HG02938 (cell line): Measurements from ENCODE around the gene ACTR3.

ENCODE experiments used
- ATAC-seq: cut with Tn5 transposase; IDR thresholded peaks from one replicate; pipeline ENCODE4 v1.9.1; 2021; ENCODE audit warnings: mild to moderate bottlenecking, moderate library complexity; ENCODE audit not compliant: unreplicated experiment

The ACTR3 gene

DNA sequence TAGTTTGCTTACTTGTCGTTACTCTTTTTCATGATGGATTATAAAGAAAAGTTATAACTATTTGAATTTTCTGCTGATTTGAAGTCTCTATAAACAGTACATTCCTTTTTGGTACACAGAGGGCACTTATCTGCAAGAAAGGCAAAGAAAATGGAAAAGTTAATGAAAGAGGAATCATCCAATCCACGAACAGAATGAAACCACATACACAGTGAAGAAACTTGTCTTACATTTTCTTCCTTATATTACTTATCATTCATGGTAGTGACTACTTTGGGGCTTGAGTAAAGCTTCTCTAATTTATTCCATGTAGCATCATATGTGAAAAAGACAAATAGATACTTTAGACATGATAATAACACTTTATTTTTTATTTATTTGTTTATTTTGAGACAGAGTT is 14.8 kb upstream of the ACTR3 start:
- no peak for ATAC-seq

DNA sequence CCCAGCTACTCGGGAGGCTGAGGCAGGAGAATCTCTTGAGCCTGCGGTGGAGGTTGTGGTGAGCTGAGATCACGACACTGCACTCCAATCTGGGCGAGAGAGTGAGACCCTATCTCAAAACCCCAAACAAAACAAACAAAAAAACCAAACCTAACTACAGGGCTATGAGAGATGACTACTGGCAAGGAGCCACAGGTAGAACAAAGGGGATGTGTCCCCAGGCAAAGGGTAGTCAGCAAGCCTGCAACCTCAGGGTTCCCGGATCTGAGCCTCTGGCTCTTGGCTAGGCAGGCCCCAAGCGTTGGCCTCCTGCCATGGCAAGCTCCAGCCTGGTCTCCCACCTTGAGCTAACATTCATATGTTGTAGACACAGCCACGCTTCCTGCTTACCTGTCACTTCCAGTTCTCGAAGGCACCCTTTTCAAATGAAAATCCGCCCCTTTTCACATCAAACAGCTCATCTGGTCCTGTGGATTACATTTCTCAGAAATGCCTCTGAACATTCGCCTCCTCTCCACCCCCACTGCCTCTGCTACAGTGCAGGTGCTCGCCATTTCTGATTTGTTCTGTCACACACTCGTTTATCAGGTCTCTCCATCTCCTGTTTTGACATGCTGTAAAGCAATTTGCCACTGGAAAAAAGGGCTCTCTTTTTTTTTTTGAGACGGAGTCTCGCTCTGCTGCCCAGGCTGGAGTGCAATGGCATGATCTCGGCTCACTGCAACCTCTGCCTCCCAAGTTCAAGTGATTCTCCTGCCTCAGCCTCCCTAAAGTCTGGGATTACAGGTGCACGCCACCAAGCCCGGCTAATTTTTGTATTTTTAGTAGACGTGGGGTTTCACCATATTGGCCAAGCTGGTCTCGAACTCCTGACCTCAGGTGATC is 13.1 kb upstream of the ACTR3 start:
- ATAC-seq = no peak

DNA sequence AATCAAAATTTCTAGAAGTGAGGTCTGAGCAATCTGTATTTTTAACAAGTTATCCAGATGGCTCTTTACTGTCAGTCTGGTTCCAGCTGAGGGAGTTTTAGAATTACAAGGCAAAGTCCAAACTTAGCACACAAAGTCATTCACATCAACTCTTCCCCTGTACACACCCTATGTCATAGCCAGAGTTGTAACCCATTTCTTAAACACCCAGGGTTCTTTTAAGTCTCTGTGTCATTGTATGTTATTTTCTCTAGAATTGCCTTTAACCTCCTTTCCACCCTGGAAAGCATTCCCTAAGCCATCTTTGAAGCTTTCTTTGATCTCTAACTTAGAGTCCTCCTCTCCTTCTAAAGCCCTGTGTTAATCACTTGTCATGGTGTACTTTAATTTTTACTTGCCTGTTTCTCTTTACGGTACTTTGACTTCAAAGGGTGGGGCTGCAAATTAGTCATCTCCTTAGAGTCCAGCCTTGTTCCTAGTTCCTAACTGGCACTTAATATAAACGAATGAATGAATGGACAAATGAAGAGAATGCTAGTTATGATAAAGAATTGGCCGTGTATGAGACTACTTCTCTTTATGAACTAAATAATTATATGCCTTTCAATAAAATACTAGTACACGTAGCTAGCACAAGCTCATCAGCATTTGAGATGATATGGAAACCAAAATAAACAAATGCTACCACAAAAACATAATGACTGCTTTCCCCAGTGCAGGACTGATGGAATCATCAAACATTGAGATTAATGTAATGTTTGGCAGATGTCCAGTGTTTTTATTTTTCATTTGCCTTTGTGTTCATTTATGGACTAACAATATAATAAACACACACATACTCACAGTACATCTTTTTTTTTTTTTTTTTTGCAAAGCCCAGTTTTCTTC is 11.9 kb upstream of the ACTR3 start:
- ATAC-seq = no peak

GRCh38 chr2:113878743-113879142 is 11.1 kb upstream of the ACTR3 start:
- no peak for ATAC-seq

- ATAC-seq = no peak
Observed at GRCh38 chr2:113879457-113879856, 10.4 kb upstream of the ACTR3 start.

DNA sequence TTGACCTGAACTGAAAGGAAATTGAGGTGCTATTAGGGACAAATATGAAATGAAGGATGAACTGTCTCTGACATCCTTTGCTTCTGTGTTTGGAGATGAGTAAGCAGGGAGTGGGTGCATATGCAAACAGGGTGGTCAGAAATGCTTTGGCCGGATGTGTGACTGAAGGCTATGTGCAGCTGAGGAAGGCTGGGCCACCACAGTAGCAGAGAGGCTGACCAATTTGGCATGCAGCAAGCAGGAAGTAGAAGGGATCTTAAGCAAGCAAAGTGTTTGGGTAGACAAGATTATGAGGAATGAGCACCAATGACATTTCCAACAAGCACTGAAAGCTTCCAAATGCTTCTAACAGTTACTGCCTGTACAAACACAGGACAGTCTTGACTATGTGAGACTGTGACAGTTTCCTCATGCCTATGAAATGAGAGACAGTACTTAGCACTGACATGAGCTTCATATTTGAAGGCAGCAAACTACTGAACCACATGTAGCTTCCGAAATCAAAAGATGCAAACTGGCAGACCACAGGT is 3.3 kb upstream of the ACTR3 start:
- ATAC-seq = peak; percentile 77

- ATAC-seq = no peak
Observed at GRCh38 chr2:113887009-113887792, 2.7 kb upstream of the ACTR3 start.

DNA sequence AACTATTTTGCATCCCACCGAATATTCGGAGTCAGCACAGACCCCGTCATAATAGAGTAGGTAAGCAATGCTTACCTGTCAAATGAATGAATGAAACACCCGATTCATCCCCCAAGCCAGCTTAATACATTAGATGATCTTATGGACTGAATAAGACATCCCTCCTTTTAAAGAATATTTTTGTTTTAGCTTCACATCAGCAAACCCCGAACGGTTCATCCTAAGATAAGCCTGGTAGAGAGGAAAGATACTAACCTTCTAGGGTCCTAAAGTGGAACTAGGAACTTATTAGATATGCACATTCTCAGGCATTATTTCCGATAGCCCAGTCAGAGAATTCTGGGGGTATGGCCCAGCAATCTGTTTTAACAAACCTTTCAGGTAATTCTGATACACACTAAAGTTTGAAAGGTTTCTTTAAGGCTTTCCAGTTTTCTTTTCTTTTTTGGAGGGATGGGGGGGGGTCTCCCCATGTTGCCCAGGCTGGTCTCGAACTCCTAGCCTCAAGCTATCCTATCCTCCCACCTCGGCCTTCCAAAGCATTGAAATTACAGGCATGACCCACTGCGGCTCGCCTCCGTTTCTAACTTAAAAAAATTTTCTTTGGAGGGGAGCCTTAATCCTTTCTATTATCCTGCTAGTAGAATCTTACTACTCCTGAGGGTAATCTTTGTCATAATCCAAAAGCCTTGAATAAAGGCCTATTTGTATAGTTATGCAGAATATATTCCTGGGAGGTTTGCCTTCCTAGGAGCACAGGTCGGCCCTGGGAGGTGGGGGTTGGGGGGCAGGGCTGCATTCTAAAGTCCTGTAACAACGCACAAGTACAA is 1.0 kb upstream of the ACTR3 start:
- no peak for ATAC-seq

GRCh38 chr2:113890253-113891235 is 655 bp downstream of the ACTR3 start:
- ATAC-seq = peak; percentile 27

DNA sequence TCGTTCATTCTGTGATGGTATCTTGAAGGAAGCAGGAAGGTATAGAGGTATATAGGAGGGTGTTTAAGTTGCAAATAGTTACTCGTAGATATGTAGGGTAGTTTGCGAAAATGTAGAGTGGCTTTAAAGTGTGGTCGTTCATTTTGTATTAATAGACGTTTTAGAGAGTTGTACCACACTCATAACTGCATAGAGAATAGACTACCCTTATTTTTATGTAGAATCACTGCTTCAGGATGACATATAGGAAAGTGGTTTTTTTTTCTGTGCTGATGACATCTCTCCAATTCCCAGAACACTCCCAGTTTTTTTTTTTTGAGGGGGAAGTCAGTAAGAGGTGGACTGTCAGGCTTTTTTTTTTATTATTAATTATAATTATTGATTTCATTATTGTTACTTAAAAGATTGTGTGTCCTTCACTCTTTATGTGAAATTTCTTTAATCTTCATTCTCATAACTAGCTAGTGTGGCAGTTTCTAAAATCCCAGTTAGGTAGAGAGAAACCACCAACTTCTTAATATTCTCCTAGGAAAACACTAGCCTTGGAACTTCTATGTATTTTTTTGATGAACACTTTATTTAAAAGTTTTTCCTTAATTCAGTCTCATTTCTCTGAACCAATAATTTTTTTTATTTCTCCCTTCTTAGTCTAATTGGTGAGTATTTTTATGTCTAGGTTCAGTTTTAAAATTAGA is 1.5 kb downstream of the ACTR3 start:
- ATAC-seq = no peak

DNA sequence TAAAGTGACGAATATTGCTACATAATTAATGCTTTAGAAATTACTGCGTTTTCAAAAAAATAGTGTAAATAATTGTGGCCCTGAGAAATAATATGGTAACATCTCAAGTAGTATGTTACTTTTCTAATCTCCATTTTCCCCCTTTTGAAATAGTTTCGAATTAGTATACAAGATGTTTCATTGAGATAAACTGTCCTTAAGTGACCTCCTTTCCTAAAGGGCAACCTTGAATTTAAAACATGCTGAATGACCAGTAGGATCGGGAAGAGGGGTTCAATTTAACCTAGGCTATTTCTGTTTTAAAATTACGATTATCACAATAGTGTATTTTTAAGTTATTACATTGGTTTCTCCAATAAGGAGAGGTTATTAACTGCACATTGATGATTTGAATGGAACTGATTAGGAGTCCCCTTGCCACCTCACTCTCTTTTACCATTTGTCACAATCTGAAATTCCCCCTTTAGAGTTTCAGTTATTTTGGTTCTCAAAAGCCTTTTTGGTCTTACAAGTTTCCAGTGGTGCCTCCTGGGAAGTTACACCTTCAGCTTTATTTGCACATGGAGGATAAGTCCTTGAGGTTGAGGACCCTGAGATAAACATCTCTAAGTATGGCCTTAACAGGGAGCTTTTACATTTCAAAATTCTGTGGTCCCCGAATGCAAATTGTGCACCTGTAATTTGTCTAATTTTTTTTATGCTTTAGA is 2.3 kb downstream of the ACTR3 start:
- ATAC-seq = no peak

DNA sequence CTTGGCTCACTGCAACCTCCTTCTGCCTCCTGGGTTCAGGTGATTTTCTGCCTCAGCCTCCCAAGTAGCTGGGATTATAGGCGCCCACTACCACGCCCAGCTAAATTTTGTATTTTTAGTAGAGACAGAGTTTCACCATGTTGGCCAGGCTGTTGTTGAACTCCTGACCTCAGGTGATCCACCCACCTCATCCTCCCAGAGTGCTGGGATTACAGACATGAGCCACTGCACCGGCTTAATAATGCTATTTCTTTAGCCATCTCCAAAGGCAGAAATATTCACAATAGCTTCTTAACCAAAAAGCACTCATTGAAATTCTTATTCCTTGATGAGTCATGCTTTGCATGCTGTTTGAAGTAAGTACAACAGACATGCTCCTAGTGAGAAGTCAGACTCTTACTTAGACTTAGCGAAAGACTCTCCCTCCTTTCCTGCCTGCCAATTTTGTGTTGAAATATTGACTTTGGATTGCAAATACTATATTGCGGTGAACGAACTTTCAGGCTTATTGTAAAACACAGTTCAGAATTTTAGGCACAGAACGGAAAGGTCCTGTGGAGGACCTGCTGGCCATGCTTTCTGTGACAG is 4.4 kb downstream of the ACTR3 start:
- ATAC-seq = no peak

- no peak for ATAC-seq
Observed at GRCh38 chr2:113895301-113895700, 5.4 kb downstream of the ACTR3 start.

- ATAC-seq = no peak
Observed at GRCh38 chr2:113895819-113896563, 6.1 kb downstream of the ACTR3 start.

GRCh38 chr2:113896791-113897190 is 6.9 kb downstream of the ACTR3 start:
- no peak for ATAC-seq

GRCh38 chr2:113898081-113898480 is 8.2 kb downstream of the ACTR3 start:
- no peak for ATAC-seq

GRCh38 chr2:113899166-113899565 is 9.3 kb downstream of the ACTR3 start:
- no peak for ATAC-seq
